Right lobe of liver (tissue), 6 donors: ENCODE data around the gene MTLN. TPM values are rescaled to one million over a fixed set of nuclear protein-coding genes. Genes with fewer than 3 reads are reported as not detected.
A peak's percentile ranks its signal among the peaks of the same experiment; 100 is the strongest.
"Not testable (repeated sequence)": the region's sequence is repeated elsewhere in the genome, so short reads cannot be mapped to it uniquely, and the experiment has no call there.

Source experiments
- ATAC-seq, 4 donors: fragments of 200-7000 bp; cut with Tn5 transposase; one replicate each; pipeline ENCODE4 v1.9.1; 2020; ENCODE audit warnings: mild to moderate bottlenecking in 4 of 4, moderate library complexity in 4 of 4
- DNase-seq, 3 donors: peaks; one replicate each; pipeline ENCODE4 v3.0.0-alpha.2; 2020
- H3K27ac ChIP-seq, 3 donors: fragments of 200-600 bp; one replicate each; pipeline ENCODE4 v1.8.0; 2022
- H3K27me3 ChIP-seq, 2 donors: fragments of 200-600 bp; one replicate each; pipeline ENCODE4 v1.8.0; 2022
- H3K36me3 ChIP-seq, 4 donors: fragments of 200-600 bp; sonication (generic) in 1 of 4; one replicate each; pipeline versions ENCODE4 v1.5.1 to v1.8.0; 2017 to 2022; ENCODE audit warnings: control low read depth in 1 of 4
- H3K4me1 ChIP-seq, 4 donors: fragments of 200-600 bp; sonication (generic) in 1 of 4; one replicate each; pipeline versions ENCODE4 v1.5.1 to v1.8.0; 2017 to 2022; ENCODE audit warnings: control low read depth in 1 of 4
- H3K4me3 ChIP-seq, 3 donors: fragments of 200-600 bp; one replicate each; pipeline ENCODE4 v1.8.0; 2022
- H3K9me3 ChIP-seq, 4 donors: fragments of 200-600 bp; sonication (generic) in 1 of 4; one replicate each; pipeline versions ENCODE4 v1.5.1 to v1.8.0; 2017 to 2022; ENCODE audit warnings: control low read depth in 1 of 4
- CTCF ChIP-seq, 4 donors: fragments of 200-600 bp in 3 of 4; fragments of 450-650 bp in 1 of 4; IDR thresholded peaks; one replicate each; pipeline versions ENCODE4 v1.5.1 to v1.8.0; 2016 to 2022; ENCODE audit warnings: antibody characterized with exemption in 4 of 4, mild to moderate bottlenecking in 2 of 4
- POLR2A ChIP-seq: fragments of 450-650 bp; IDR thresholded peaks from one replicate; pipeline ENCODE4 v1.6.1; 2017; ENCODE audit warnings: antibody characterized with exemption, mild to moderate bottlenecking
- WGBS: methylation state at CpG from one replicate; pipeline ENCODE4 v1.1.6; 2018; ENCODE audit warnings: low coverage, low lambda C conversion rate; ENCODE audit not compliant: insufficient coverage; ENCODE audit errors: missing lambda C conversion rate; 5-methylcytosine and 5-hydroxymethylcytosine counted together
- intact Hi-C, 2 donors: fragments of 100-400 bp; cut with DNase I; formaldehyde crosslinking; loops; one replicate each; pipeline versions ENCODE4 v1.11.2 to v1.14.1; 2022
- total RNA-seq, 6 experiments: library from RNA; depleted of rRNA in 2 of 6; stranded (reverse); fragments of >200 nt in 2 of 6; fragmentation: NEBNext Ultra II Directional in 3 of 6; extraction: Animal tissue kit (Norgen Biotek cat#: 25700) in 3 of 6; gene quantifications; one replicate each; pipeline versions ENCODE4 v1.1.0 to v1.2.4, GENCODE V29; 2016 to 2023
- donor health status: DM: no; HTN: yes; CAD: no.
- donor health status: DM: no; HTN: no; CAD: no.
- donor health status: DM: no; HTN: no; CAD: no.
- donor health status: DM: no; HTN: yes; CAD: no.
- donor health status: DM: no; HTN: yes; CAD: no.

MTLN gene
- total RNA-seq, 6 experiments from 2014 or later: 25.4 to 64.0 (median 38.0) TPM

- H3K27ac ChIP-seq: no peak within 1 kb of the TSS
- H3K4me3 ChIP-seq: peak within 1 kb of the TSS; percentile 26 to 71 (median 60)
- DNase-seq: peak; percentile 82 to 88 (median 88)
- ATAC-seq: peak; percentile 95 to 99 (median 99)
- intact Hi-C loops: no loop called here
- TF ChIP-seq CTCF (IDR thresholded peaks at IDR 0.05) (no peak), POLR2A (peak; percentile 41)
- no peaks in the 10 kb centered on the region for H3K4me1 ChIP-seq
- no peaks in the 10 kb centered on the region for H3K9me3 ChIP-seq
- no peaks in the 10 kb centered on the region for H3K27me3 ChIP-seq
- H3K36me3 ChIP-seq: peaks cover 0 to under 1% (median 0%) of the 10 kb centered on the region in 4 donors
- WGBS: 3% methylated on average over 16 of the region's 43 CpGs
Observed at GRCh38 chr2:110204408-110205385, 7.7 kb downstream of the MTLN start, which contains the start of gene NPHP1. TSS of gene NPHP1 (minus strand) at chr2:110205013. CDS start at chr2:110204968, 45 bp downstream.

- Histone ChIP-seq H3K27ac (no peak overlapping the region), H3K4me3 (no peak overlapping the region), H3K36me3 (no peaks in the 10 kb centered on the region), H3K9me3 (no peaks in the 10 kb centered on the region), H3K27me3 (no peaks in the 10 kb centered on the region), H3K4me1 (no peaks in the 10 kb centered on the region)
- intact Hi-C loops: no loop called here
- DNase-seq (no peak), ATAC-seq (no peak)
- 54% methylated on average over 3 of the region's 3 CpGs for WGBS
- TF ChIP-seq POLR2A (no peak), CTCF (IDR thresholded peaks at IDR 0.05) (no peak)
Observed at GRCh38 chr2:110198016-110198415, 14.3 kb downstream of the MTLN start.

GRCh38 chr2:110197452-110197851 lies 14.9 kb downstream of the MTLN start:
- Histone ChIP-seq H3K27me3 (no peaks in the 10 kb centered on the region), H3K9me3 (no peaks in the 10 kb centered on the region), H3K36me3 (no peaks in the 10 kb centered on the region), H3K4me3 (no peak overlapping the region), H3K27ac (no peak overlapping the region), H3K4me1 (no peaks in the 10 kb centered on the region)
- ATAC-seq: no peak
- intact Hi-C loops: no loop called here
- no peak for DNase-seq
- no peak for TF ChIP-seq CTCF (IDR thresholded peaks at IDR 0.05)
- TF ChIP-seq POLR2A: no peak
- 89% methylated on average over 4 of the region's 4 CpGs for WGBS

GRCh38 chr2:110190169-110190568 lies 22.2 kb downstream of the MTLN start:
- ATAC-seq, H3K9me3 ChIP-seq, intact Hi-C loops, H3K27ac ChIP-seq, H3K4me1 ChIP-seq, DNase-seq, H3K4me3 ChIP-seq, H3K36me3 ChIP-seq, H3K27me3 ChIP-seq: not testable (repeated sequence)
- 100% methylated on average over 1 of the region's 23 CpGs for WGBS

- H3K27me3 ChIP-seq: no peaks in the 10 kb centered on the region
- DNase-seq (no peak), ATAC-seq (no peak)
- H3K36me3 ChIP-seq: no peaks in the 10 kb centered on the region
- H3K4me3 ChIP-seq: no peak overlapping the region
- 78% methylated on average over 2 of the region's 2 CpGs for WGBS
- no peak overlapping the region for H3K27ac ChIP-seq
- intact Hi-C loops: no loop called here
- no peaks in the 10 kb centered on the region for H3K9me3 ChIP-seq
- no peaks in the 10 kb centered on the region for H3K4me1 ChIP-seq
- TF ChIP-seq CTCF (IDR thresholded peaks at IDR 0.05) (no peak), POLR2A (no peak)
Observed at GRCh38 chr2:110182449-110182848, 29.9 kb downstream of the MTLN start.
